SK-N-SH (cell line): ENCODE results near the gene CA10. TPM values are rescaled to one million over a fixed set of nuclear protein-coding genes. Genes with fewer than 3 reads are reported as not detected.

Experiments used
- CTCF ChIA-PET: fragments of 300-600, 350-600 bp; formaldehyde crosslinking; extraction: SDS; loops from one replicate; lab custom pipeline; 2021; lab: Yijun Ruan, JAX
- POLR2A ChIA-PET: fragments of 350-600 bp; sonication (Branson Sonifier 250); formaldehyde crosslinking; extraction: SDS; loops from one replicate; lab custom pipeline; 2020; ENCODE audit warnings: antibody characterized with exemption, inconsistent platforms; lab: Yijun Ruan, JAX
- DNase-seq: peaks from one replicate; pipeline ENCODE4 v3.0.0; 2012
- H2AFZ ChIP-seq: fragments of 200-600 bp; sonication (generic); 2 replicates; pipeline ENCODE4 v1.8.1; 2016; ENCODE audit warnings: antibody characterized with exemption, mild to moderate bottlenecking, low read depth
- H3F3A ChIP-seq: fragments of 200-600 bp; sonication (generic); replicated peaks from 2 replicates; pipeline ENCODE3; 2016; ENCODE audit warnings: antibody characterized with exemption, mild to moderate bottlenecking; ENCODE audit not compliant: insufficient read depth
- H3K27ac ChIP-seq, 2 experiments: fragments of 200-500 bp in 1 of 2; fragments of 200-600 bp in 1 of 2; sonication (Bioruptor generic) in 1 of 2; sonication (generic), shearing (Covaris generic) in 1 of 2; 2 replicates each; pipeline versions ENCODE4 v1.5.1 to v1.6.1; 2014 to 2016; ENCODE audit warnings: low read depth in 2 of 2, inconsistent platforms in 1 of 2, low read length in 1 of 2, mild to moderate bottlenecking in 1 of 2, mixed read lengths in 1 of 2
- H3K27me3 ChIP-seq: fragments of 200-600 bp; sonication (generic), shearing (Covaris generic); 2 replicates; pipeline ENCODE4 v1.6.1; 2016; ENCODE audit warnings: mixed run types; ENCODE audit not compliant: insufficient read depth
- H3K36me3 ChIP-seq, 2 experiments: fragments of 200-500 bp in 1 of 2; fragments of 200-600 bp in 1 of 2; sonication (Bioruptor generic) in 1 of 2; sonication (generic) in 1 of 2; replicated peaks in 1 of 2; 2 replicates each; pipeline versions ENCODE3 to v1.5.1; 2014 to 2016; ENCODE audit warnings: low read length in 1 of 2, mild to moderate bottlenecking in 1 of 2; ENCODE audit not compliant: insufficient read depth in 2 of 2, control insufficient read depth in 1 of 2
- H3K4me1 ChIP-seq, 2 experiments: fragments of 200-500 bp in 1 of 2; fragments of 200-600 bp in 1 of 2; sonication (Bioruptor generic) in 1 of 2; sonication (generic), shearing (Covaris generic) in 1 of 2; 2 replicates each; pipeline versions ENCODE4 v1.5.1 to v1.6.1; 2014 to 2016; ENCODE audit warnings: low read depth in 1 of 2, low read length in 1 of 2, mixed run types in 1 of 2; ENCODE audit not compliant: insufficient read depth in 2 of 2, control insufficient read depth in 1 of 2
- H3K4me2 ChIP-seq: fragments of 200-600 bp; sonication (generic), shearing (Covaris generic); 2 replicates; pipeline ENCODE4 v1.6.1; 2017; ENCODE audit warnings: mixed run types
- H3K4me3 ChIP-seq, 2 experiments: fragments of 200-500 bp in 1 of 2; fragments of 200-600 bp in 1 of 2; sonication (Bioruptor generic) in 1 of 2; sonication (generic), shearing (Covaris generic) in 1 of 2; 2 replicates each; pipeline versions ENCODE4 v1.5.1 to v1.8.1; 2014 to 2016; ENCODE audit warnings: low read depth in 2 of 2, inconsistent platforms in 1 of 2, low read length in 1 of 2, mild to moderate bottlenecking in 1 of 2, mixed read lengths in 1 of 2, moderate library complexity in 1 of 2
- H3K79me2 ChIP-seq: fragments of 200-600 bp; sonication (generic); 2 replicates; pipeline ENCODE4 v1.8.1; 2017; ENCODE audit warnings: mild to moderate bottlenecking; ENCODE audit not compliant: insufficient read depth
- H3K9ac ChIP-seq: fragments of 200-600 bp; sonication (generic); 2 replicates; pipeline ENCODE4 v1.6.1; 2017; ENCODE audit warnings: mixed run types
- H3K9me2 ChIP-seq: fragments of 200-600 bp; sonication (generic); 2 replicates; pipeline ENCODE4 v1.6.1; 2017; ENCODE audit warnings: mixed run types
- H3K9me3 ChIP-seq: fragments of 200-600 bp; sonication (generic); 2 replicates; pipeline ENCODE4 v1.6.1; 2017; ENCODE audit warnings: mixed run types, mild to moderate bottlenecking, moderate library complexity
- H4K20me1 ChIP-seq: fragments of 200-600 bp; sonication (generic); 2 replicates; pipeline ENCODE4 v1.6.1; 2017; ENCODE audit warnings: mild to moderate bottlenecking, mixed run types; ENCODE audit not compliant: insufficient read depth
- ELF1 ChIP-seq: IDR thresholded peaks from 2 replicates; pipeline ENCODE4 v1.4.0; 2012
- EP300 ChIP-seq, 2 experiments: IDR thresholded peaks; 2 replicates each; pipeline versions ENCODE4 v1.4.0 to v1.6.1; 2012; ENCODE audit warnings: borderline replicate concordance in 1 of 2, low read depth in 1 of 2, low read length in 1 of 2
- EZH2phosphoT487 ChIP-seq: fragments of 200-600 bp; sonication (generic); IDR thresholded peaks from 2 replicates; pipeline ENCODE4 v1.6.1; 2017; ENCODE audit warnings: low read depth, mixed run types, mild to moderate bottlenecking, antibody characterized with exemption, moderate library complexity, borderline replicate concordance
- FOXJ3 ChIP-seq: sonication (generic); formaldehyde crosslinking; IDR thresholded peaks from 2 replicates; pipeline ENCODE4 v1.5.1; 2020; ENCODE audit warnings: mild to moderate bottlenecking, missing genetic modification reagents
- GATA2 ChIP-seq: sonication (generic); formaldehyde crosslinking; IDR thresholded peaks from 2 replicates; pipeline ENCODE4 v1.5.0; 2020; ENCODE audit warnings: mild to moderate bottlenecking, missing genetic modification reagents
- JUND ChIP-seq: IDR thresholded peaks from 2 replicates; pipeline ENCODE4 v1.4.0; 2012
- MAX ChIP-seq: IDR thresholded peaks from 2 replicates; pipeline ENCODE4 v1.4.0; 2012; ENCODE audit warnings: low read depth
- MEF2A ChIP-seq: IDR thresholded peaks from 2 replicates; pipeline ENCODE4 v1.4.0; 2012; ENCODE audit warnings: low read depth, borderline replicate concordance
- MXI1 ChIP-seq: IDR thresholded peaks from 2 replicates; pipeline ENCODE4 v1.6.1; 2012; ENCODE audit warnings: mild to moderate bottlenecking, low read depth, low read length, improper control_type of control experiment
- POLR2AphosphoS5 ChIP-seq: IDR thresholded peaks from 2 replicates; pipeline ENCODE4 v1.6.1; 2012; ENCODE audit warnings: low read depth, low read length
- REST ChIP-seq: IDR thresholded peaks from 2 replicates; pipeline ENCODE4 v1.6.1; 2012; ENCODE audit warnings: mild to moderate bottlenecking, low read depth, low read length, moderate library complexity
- RXRA ChIP-seq: IDR thresholded peaks from 2 replicates; pipeline ENCODE4 v1.4.0; 2012; ENCODE audit warnings: low read depth, mild to moderate bottlenecking, borderline replicate concordance
- SMC3 ChIP-seq: IDR thresholded peaks from 2 replicates; pipeline ENCODE4 v1.6.1; 2012; ENCODE audit warnings: low read depth, low read length, improper control_type of control experiment
- TAF1 ChIP-seq: IDR thresholded peaks from 2 replicates; pipeline ENCODE4 v1.6.1; 2012; ENCODE audit warnings: low read depth, mild to moderate bottlenecking, low read length, moderate library complexity, borderline replicate concordance
- TCF12 ChIP-seq: IDR thresholded peaks from 2 replicates; pipeline ENCODE4 v1.4.0; 2012
- USF2 ChIP-seq: fragments of 150-350 bp; IDR thresholded peaks from 2 replicates; pipeline ENCODE4 v1.6.1; 2017; ENCODE audit warnings: antibody characterized with exemption, low read length, low read depth, borderline replicate concordance
- ZBTB33 ChIP-seq: IDR thresholded peaks from 2 replicates; pipeline ENCODE4 v1.4.0; 2012; ENCODE audit warnings: low read depth, borderline replicate concordance
- WGBS: methylation state at CpG from one replicate; pipeline ENCODE4 v1.1.6; 2017; ENCODE audit warnings: low lambda C conversion rate; 5-methylcytosine and 5-hydroxymethylcytosine counted together
- polyA plus RNA-seq, 3 experiments: library from polyadenylated mRNA; depleted of rRNA; stranded (reverse); fragments of >200 nt; gene quantifications; 2 replicates each; pipeline ENCODE4 v1.2.3, GENCODE V29; 2012
- TF ChIP-seq, protein P1 (sequence below): fragments of 150-350 bp; IDR thresholded peaks from 2 replicates; pipeline ENCODE4 v1.6.1; 2016; ENCODE audit warnings: mild to moderate bottlenecking, low read depth, low read length

Gene CA10
- polyA plus RNA-seq, 1 of the 3 experiments (the other 2 are of a cell fraction) = not detected

DNA sequence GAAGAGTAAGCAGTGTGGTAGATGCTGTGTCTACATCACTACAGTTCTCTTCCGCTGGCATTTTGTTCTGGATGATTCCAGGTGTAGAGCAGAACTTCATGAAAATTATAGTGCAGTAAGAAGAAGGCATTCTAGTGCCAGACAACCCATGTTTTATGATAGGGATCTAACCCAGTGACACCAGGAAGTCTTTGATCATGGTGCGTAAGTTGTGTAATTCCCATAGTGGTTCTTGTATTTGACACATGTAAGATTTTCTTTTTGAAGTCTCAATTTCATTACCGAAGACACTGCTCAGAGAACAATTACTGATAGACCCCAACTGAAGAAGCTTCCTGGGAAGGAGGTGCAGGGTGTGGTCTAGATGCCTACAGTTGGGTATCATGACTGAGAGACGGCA is 356.9 kb downstream of the CA10 start:
- no peak overlapping the region for H3K4me3 ChIP-seq
- no peaks in the 10 kb centered on the region for H3K36me3 ChIP-seq
- ChIA-PET POLR2A (no interaction called here), CTCF (interaction anchor here (0.6 to 4.2 kb wide), 3 partner anchors 9 to 37 kb away, joined by 3 to 14 read pairs (median 3); no protein-coding TSS in a partner anchor)
- H4K20me1 ChIP-seq = no peaks in the 10 kb centered on the region
- no peaks in the 10 kb centered on the region for H3K27me3 ChIP-seq
- no peaks in the 10 kb centered on the region for H3K79me2 ChIP-seq
- peaks cover 0 to 5% of the 10 kb centered on the region in 2 experiments; a peak in 2 of 4 replicates for H3K4me1 ChIP-seq
- no peak overlapping the region for H2AFZ ChIP-seq
- no peak overlapping the region for H3K4me2 ChIP-seq
- no peaks in the 10 kb centered on the region for H3K9me2 ChIP-seq
- 42% methylated on average over 4 of the region's 4 CpGs for WGBS
- no peaks in the 10 kb centered on the region for H3F3A ChIP-seq
- H3K27ac ChIP-seq = no peak overlapping the region; a peak in 1 of 4 replicates
- TF ChIP-seq EP300 (IDR thresholded peaks at IDR 0.05; ENCODE audit: borderline replicate concordance in 1 of 2, low read depth in 1 of 2, low read length in 1 of 2) (no peak), JUND (no peak), SMC3 (no peak), EZH2phosphoT487 (no peak), ELF1 (no peak), ZBTB33 (no peak), MEF2A (no peak), GATA2 (CRISPR knock-in tag) (no peak), TAF1 (no peak), MAX (no peak), POLR2AphosphoS5 (no peak), RXRA (no peak), MXI1 (no peak), TCF12 (no peak)
- TF ChIP-seq, protein P1, sequence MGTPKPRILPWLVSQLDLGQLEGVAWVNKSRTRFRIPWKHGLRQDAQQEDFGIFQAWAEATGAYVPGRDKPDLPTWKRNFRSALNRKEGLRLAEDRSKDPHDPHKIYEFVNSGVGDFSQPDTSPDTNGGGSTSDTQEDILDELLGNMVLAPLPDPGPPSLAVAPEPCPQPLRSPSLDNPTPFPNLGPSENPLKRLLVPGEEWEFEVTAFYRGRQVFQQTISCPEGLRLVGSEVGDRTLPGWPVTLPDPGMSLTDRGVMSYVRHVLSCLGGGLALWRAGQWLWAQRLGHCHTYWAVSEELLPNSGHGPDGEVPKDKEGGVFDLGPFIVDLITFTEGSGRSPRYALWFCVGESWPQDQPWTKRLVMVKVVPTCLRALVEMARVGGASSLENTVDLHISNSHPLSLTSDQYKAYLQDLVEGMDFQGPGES = no peak
- no peak for DNase-seq
- H3K9me3 ChIP-seq = peaks cover 3% of the 10 kb centered on the region; the same call in 1 of the 2 replicates
- no peak overlapping the region for H3K9ac ChIP-seq

GRCh38 chr17:51799981-51800380 is 358.5 kb downstream of the CA10 start:
- ChIA-PET POLR2A (no interaction called here), CTCF (no interaction called here)
- Histone ChIP-seq H2AFZ (no peak overlapping the region), H3K27me3 (no peaks in the 10 kb centered on the region), H3K9me2 (no peaks in the 10 kb centered on the region), H3K4me3 (no peak overlapping the region), H3F3A (no peaks in the 10 kb centered on the region), H3K9me3 (peaks cover 3% of the 10 kb centered on the region; the same call in 1 of the 2 replicates), H3K4me1 (peaks cover 0 to 5% of the 10 kb centered on the region in 2 experiments; a peak in 2 of 4 replicates), H3K9ac (no peak overlapping the region), H3K79me2 (no peaks in the 10 kb centered on the region), H3K27ac (no peak overlapping the region), H3K36me3 (no peaks in the 10 kb centered on the region), H3K4me2 (no peak overlapping the region), H4K20me1 (no peaks in the 10 kb centered on the region)
- 43% methylated on average over 4 of the region's 4 CpGs for WGBS
- no peak for DNase-seq
- TF ChIP-seq TAF1 = no peak
- no peak for TF ChIP-seq REST
- no peak for TF ChIP-seq USF2
- TF ChIP-seq SMC3 = no peak
- TF ChIP-seq ZBTB33 = no peak
- TF ChIP-seq FOXJ3 (CRISPR knock-in tag) = no peak
- TF ChIP-seq TCF12 = no peak
